Thyroid gland (tissue), 4 donors: Measurements from ENCODE around the gene RAI14. TPM values are rescaled to one million over a fixed set of nuclear protein-coding genes. Genes with fewer than 3 reads are reported as not detected.

Source experiments
- DNase-seq, 2 donors: peaks; one replicate each; pipeline ENCODE4 v3.0.0-alpha.2; 2019
- H3K27ac ChIP-seq, 3 donors: fragments of 200-600 bp; sonication (generic); 1 replicate in 2 of 3; 2 replicates in 1 of 3; pipeline ENCODE4 v1.5.1; 2016 to 2019; ENCODE audit warnings: mild to moderate bottlenecking in 1 of 3, moderate library complexity in 1 of 3
- H3K27me3 ChIP-seq: fragments of 200-600 bp; sonication (generic); one replicate; pipeline ENCODE4 v1.5.1; 2019
- H3K36me3 ChIP-seq, 2 donors: fragments of 200-600 bp; sonication (generic); one replicate each; pipeline ENCODE4 v1.5.1; 2016 to 2019
- H3K4me1 ChIP-seq, 2 donors: fragments of 200-600 bp; sonication (generic); one replicate each; pipeline ENCODE4 v1.5.1; 2017 to 2019
- H3K4me3 ChIP-seq, 3 donors: fragments of 200-600 bp; sonication (generic); replicated peaks in 1 of 3; 1 replicate in 2 of 3; 2 replicates in 1 of 3; pipeline ENCODE4 v1.5.1; 2016; ENCODE audit warnings: mild to moderate bottlenecking in 1 of 3
- H3K9me3 ChIP-seq: fragments of 200-600 bp; sonication (generic); one replicate; pipeline ENCODE4 v1.5.1; 2017
- CTCF ChIP-seq, 6 experiments: fragments of 200-600 bp in 3 of 6; fragments of 450-650 bp in 3 of 6; sonication (generic) in 3 of 6; IDR thresholded peaks; one replicate each; pipeline ENCODE4 v1.5.1; 2016 to 2019; ENCODE audit warnings: antibody characterized with exemption in 6 of 6, mild to moderate bottlenecking in 2 of 6, inconsistent platforms in 1 of 6, moderate library complexity in 1 of 6
- POLR2A ChIP-seq, 2 donors: fragments of 450-650 bp; IDR thresholded peaks; one replicate each; pipeline ENCODE4 v1.6.1; 2017; ENCODE audit warnings: antibody characterized with exemption in 2 of 2, mild to moderate bottlenecking in 2 of 2, moderate library complexity in 1 of 2
- WGBS, 2 donors: methylation state at CpG; one replicate each; pipeline ENCODE4 v1.1.5; 2017; 5-methylcytosine and 5-hydroxymethylcytosine counted together
- intact Hi-C: fragments of 100-400 bp; cut with DNase I; formaldehyde crosslinking; loops from one replicate; pipeline ENCODE4 v1.15.1; 2023
- total RNA-seq, 4 donors: library from RNA; depleted of rRNA; stranded (reverse); fragments of >200 nt; gene quantifications; one replicate each; pipeline ENCODE4 v1.2.3, GENCODE V29; 2016

The RAI14 gene
- total RNA-seq, 4 donors from 2014 or later, result 16.9 to 23.5 (median 20.8) TPM

- H3K4me3 ChIP-seq, result peak within 1 kb of the TSS; percentile 56 to 89 (median 78)
- peak within 1 kb of the TSS; percentile 43 to 73 (median 57) for H3K27ac ChIP-seq
- no peaks in the 10 kb centered on the region for H3K36me3 ChIP-seq
- intact Hi-C loops, result loop anchor here (10.0 kb wide), 1 partner anchor 314 kb away; no protein-coding TSS in a partner anchor
- WGBS, 2 donors, result 2 to 5% methylated on average over 48 to 54 of the region's 73 CpGs
- DNase-seq, result peak; percentile 91 to 93
- peak in 1 of 2 donors; percentile 82 for TF ChIP-seq POLR2A (IDR thresholded peaks at IDR 0.05)
- no peak for TF ChIP-seq CTCF (IDR thresholded peaks at IDR 0.05)
- H3K9me3 ChIP-seq, result no peaks in the 10 kb centered on the region
- H3K27me3 ChIP-seq, result no peaks in the 10 kb centered on the region
- peaks cover 0 to 5% of the 10 kb centered on the region in 2 donors for H3K4me1 ChIP-seq
These were observed 182.9 kb downstream of the RAI14 start, which contains the start of gene TTC23L for GRCh38 chr5:34838785-34839714. Gene TTC23L (plus strand): TSS chr5:34839164. CDS start chr5:34840672, 1,508 bp downstream.

GRCh38 chr5:34841816-34842215 is 185.7 kb downstream of the RAI14 start:
- WGBS, 2 donors, result 93% methylated on average over 2 of the region's 2 CpGs
- TF ChIP-seq CTCF (IDR thresholded peaks at IDR 0.05) (no peak), POLR2A (IDR thresholded peaks at IDR 0.05) (no peak)
- no peak for DNase-seq
- intact Hi-C loops, result no loop called here
- H3K4me1 ChIP-seq, result peaks cover 0 to 5% of the 10 kb centered on the region in 2 donors
- H3K27me3 ChIP-seq, result no peaks in the 10 kb centered on the region
- no peak overlapping the region for H3K4me3 ChIP-seq
- H3K9me3 ChIP-seq, result no peaks in the 10 kb centered on the region
- H3K27ac ChIP-seq, result no peak overlapping the region
- no peaks in the 10 kb centered on the region for H3K36me3 ChIP-seq

- H3K36me3 ChIP-seq, result no peaks in the 10 kb centered on the region
- no peaks in the 10 kb centered on the region for H3K27me3 ChIP-seq
- intact Hi-C loops, result no loop called here
- DNase-seq, result no peak
- H3K27ac ChIP-seq, result no peak overlapping the region
- H3K9me3 ChIP-seq, result no peaks in the 10 kb centered on the region
- H3K4me1 ChIP-seq, result peaks cover 0 to 5% of the 10 kb centered on the region in 2 donors
- WGBS, 2 donors, result 93 to 94% methylated on average over 7 of the region's 7 CpGs
- H3K4me3 ChIP-seq, result no peak overlapping the region
- no peak for TF ChIP-seq POLR2A (IDR thresholded peaks at IDR 0.05)
- TF ChIP-seq CTCF (IDR thresholded peaks at IDR 0.05), result no peak
These were observed 186.4 kb downstream of the RAI14 start for GRCh38 chr5:34842554-34842953.

GRCh38 chr5:34843497-34843896 is 187.4 kb downstream of the RAI14 start:
- DNase-seq, result no peak
- intact Hi-C loops, result no loop called here
- Histone ChIP-seq H3K4me3 (no peak overlapping the region), H3K36me3 (no peaks in the 10 kb centered on the region), H3K4me1 (peaks cover 0 to 1% of the 10 kb centered on the region in 2 donors), H3K27ac (no peak overlapping the region), H3K9me3 (no peaks in the 10 kb centered on the region), H3K27me3 (no peaks in the 10 kb centered on the region)
- TF ChIP-seq CTCF (IDR thresholded peaks at IDR 0.05) (no peak), POLR2A (IDR thresholded peaks at IDR 0.05) (no peak)
- WGBS, 2 donors, result 73 to 86% methylated on average over 2 of the region's 2 CpGs

GRCh38 chr5:34844106-34844505 is 188.0 kb downstream of the RAI14 start:
- Histone ChIP-seq H3K36me3 (no peaks in the 10 kb centered on the region), H3K27ac (no peak overlapping the region), H3K9me3 (no peaks in the 10 kb centered on the region), H3K4me3 (no peak overlapping the region), H3K4me1 (no peaks in the 10 kb centered on the region), H3K27me3 (no peaks in the 10 kb centered on the region)
- WGBS, 2 donors, result 86 to 87% methylated on average over 3 of the region's 3 CpGs
- TF ChIP-seq CTCF (IDR thresholded peaks at IDR 0.05), result no peak
- no peak for TF ChIP-seq POLR2A (IDR thresholded peaks at IDR 0.05)
- DNase-seq, result no peak
- intact Hi-C loops, result no loop called here
